Stomach (tissue), 9 donors: ENCODE results near the gene TTC38. TPM values are rescaled to one million over a fixed set of nuclear protein-coding genes. Genes with fewer than 3 reads are reported as not detected.

Experiments
- DNase-seq, 2 donors: peaks; one replicate each; pipeline versions ENCODE4 v3.0.0 to v3.0.0-alpha.2; 2013 to 2019
- H3K27ac ChIP-seq, 5 donors: fragments of 200-600 bp in 4 of 5; sonication (generic) in 4 of 5; one replicate each; pipeline ENCODE4 v1.5.1; 2013 to 2019; ENCODE audit warnings: mild to moderate bottlenecking in 1 of 5, moderate library complexity in 1 of 5
- H3K27me3 ChIP-seq, 3 donors: fragments of 200-600 bp; sonication (generic); one replicate each; pipeline ENCODE4 v1.5.1; 2017 to 2019; ENCODE audit warnings: mixed run types in 1 of 3
- H3K36me3 ChIP-seq, 4 donors: fragments of 200-600 bp; sonication (generic); 1 replicate in 3 of 4; 2 replicates in 1 of 4; pipeline ENCODE4 v1.5.1; 2016 to 2019
- H3K4me1 ChIP-seq, 4 donors: fragments of 200-600 bp; sonication (generic); one replicate each; pipeline ENCODE4 v1.5.1; 2016 to 2019
- H3K4me3 ChIP-seq, 4 donors: fragments of 200-600 bp; sonication (generic) in 3 of 4; one replicate each; pipeline ENCODE4 v1.5.1; 2016 to 2019; ENCODE audit warnings: mild to moderate bottlenecking in 1 of 4
- H3K9me3 ChIP-seq, 4 donors: fragments of 200-600 bp; sonication (generic); one replicate each; pipeline ENCODE4 v1.5.1; 2016 to 2019
- EP300 ChIP-seq: sonication (generic); formaldehyde crosslinking; IDR thresholded peaks from one replicate; pipeline ENCODE4 v1.6.1; 2017; ENCODE audit warnings: antibody characterized with exemption
- POLR2A ChIP-seq, 4 donors: fragments of 450-650 bp; IDR thresholded peaks; one replicate each; pipeline ENCODE4 v1.6.1; 2016; ENCODE audit warnings: antibody characterized with exemption in 4 of 4, control low read depth in 2 of 4, mild to moderate bottlenecking in 1 of 4, moderate library complexity in 1 of 4
- POLR2AphosphoS5 ChIP-seq, 3 donors: sonication (generic); formaldehyde crosslinking; IDR thresholded peaks; one replicate each; pipeline ENCODE4 v1.6.1; 2016; ENCODE audit warnings: antibody characterized with exemption in 3 of 3
- WGBS, 5 donors: extraction: QIAGEN DNeasy Blood & Tissue Kit in 3 of 5; methylation state at CpG; one replicate each; pipeline versions ENCODE4 v1.1.5 to v1.1.7; 2013 to 2018; 5-methylcytosine and 5-hydroxymethylcytosine counted together
- intact Hi-C: fragments of 100-400 bp; cut with DNase I; formaldehyde crosslinking; loops from one replicate; pipeline ENCODE4 v1.15.1; 2023; ENCODE audit warnings: low total_unique reads
- polyA plus RNA-seq, 3 donors: library from polyadenylated mRNA; stranded (reverse); fragments of 200-250 nt; gene quantifications; one replicate each; pipeline ENCODE4 v1.2.3, GENCODE V29; 2013
- total RNA-seq, 5 donors: library from RNA; depleted of rRNA; stranded (reverse); fragments of >200 nt; gene quantifications; one replicate each; pipeline versions ENCODE4 v1.1.0 to v1.2.3, GENCODE V29; 2014 to 2016
- TF ChIP-seq, protein P1 (sequence below), 7 experiments: fragments of 450-650 bp in 4 of 7; fragments of 200-600 bp in 3 of 7; sonication (generic) in 3 of 7; IDR thresholded peaks; one replicate each; pipeline ENCODE4 v1.5.1; 2016 to 2019; ENCODE audit warnings: antibody characterized with exemption in 7 of 7, control low read depth in 2 of 7, mild to moderate bottlenecking in 1 of 7
- donor health status: healthy with polysubstance abuse.
- donor health status: Bipolar disorder and iron deficiency.
- donor health status: healthy.

The TTC38 gene
- total and polyA plus RNA-seq, 8 donors = 20.0 to 411 (median 38.4) TPM

DNA sequence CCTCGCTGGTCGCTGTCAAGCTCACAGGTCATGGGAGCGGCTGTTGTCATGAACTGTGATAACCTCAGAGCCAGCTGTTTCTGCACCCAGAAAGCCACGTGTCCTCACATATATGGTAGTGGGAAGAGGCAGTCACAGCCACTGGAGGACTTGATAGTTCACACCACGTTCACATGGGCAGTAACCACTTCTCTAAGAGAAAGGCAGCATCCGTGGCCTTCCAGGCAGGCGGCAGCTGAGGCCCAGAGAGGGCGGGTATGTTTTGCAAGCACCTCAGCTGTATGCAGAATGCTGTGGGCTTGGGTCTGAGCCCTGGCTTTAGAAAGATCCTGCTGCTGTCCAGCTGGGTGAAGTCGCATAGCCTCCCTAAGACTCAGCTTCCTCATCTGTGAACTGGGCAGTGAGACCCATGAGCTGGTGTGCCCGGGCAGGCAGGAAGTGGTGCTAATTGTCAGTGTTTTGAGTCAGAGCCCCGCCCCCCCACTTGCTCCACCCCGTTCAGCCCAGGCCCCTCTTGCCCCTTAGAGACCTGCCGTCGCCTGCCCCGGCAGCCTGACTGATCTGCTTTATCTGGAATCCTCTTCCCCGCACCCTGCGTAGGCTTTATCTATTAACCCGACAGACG lies 13.3 kb downstream of the TTC38 start:
- H3K27me3 ChIP-seq = no peaks in the 10 kb centered on the region
- TF ChIP-seq POLR2A (IDR thresholded peaks at IDR 0.05) (no peak), POLR2AphosphoS5 (IDR thresholded peaks at IDR 0.05) (no peak), EP300 (no peak)
- TF ChIP-seq, protein P1, sequence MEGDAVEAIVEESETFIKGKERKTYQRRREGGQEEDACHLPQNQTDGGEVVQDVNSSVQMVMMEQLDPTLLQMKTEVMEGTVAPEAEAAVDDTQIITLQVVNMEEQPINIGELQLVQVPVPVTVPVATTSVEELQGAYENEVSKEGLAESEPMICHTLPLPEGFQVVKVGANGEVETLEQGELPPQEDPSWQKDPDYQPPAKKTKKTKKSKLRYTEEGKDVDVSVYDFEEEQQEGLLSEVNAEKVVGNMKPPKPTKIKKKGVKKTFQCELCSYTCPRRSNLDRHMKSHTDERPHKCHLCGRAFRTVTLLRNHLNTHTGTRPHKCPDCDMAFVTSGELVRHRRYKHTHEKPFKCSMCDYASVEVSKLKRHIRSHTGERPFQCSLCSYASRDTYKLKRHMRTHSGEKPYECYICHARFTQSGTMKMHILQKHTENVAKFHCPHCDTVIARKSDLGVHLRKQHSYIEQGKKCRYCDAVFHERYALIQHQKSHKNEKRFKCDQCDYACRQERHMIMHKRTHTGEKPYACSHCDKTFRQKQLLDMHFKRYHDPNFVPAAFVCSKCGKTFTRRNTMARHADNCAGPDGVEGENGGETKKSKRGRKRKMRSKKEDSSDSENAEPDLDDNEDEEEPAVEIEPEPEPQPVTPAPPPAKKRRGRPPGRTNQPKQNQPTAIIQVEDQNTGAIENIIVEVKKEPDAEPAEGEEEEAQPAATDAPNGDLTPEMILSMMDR (IDR thresholded peaks at IDR 0.05) = no peak
- intact Hi-C loops = no loop called here
- H3K9me3 ChIP-seq = no peaks in the 10 kb centered on the region
- peaks cover 0 to 2% (median 0%) of the 10 kb centered on the region in 4 donors for H3K4me1 ChIP-seq
- H3K27ac ChIP-seq = peak overlapping the region in 2 of 5 donors; percentile 14 to 17
- H3K4me3 ChIP-seq = no peak overlapping the region
- peaks cover 87 to 99% (median 98%) of the 10 kb centered on the region in 4 donors for H3K36me3 ChIP-seq
- DNase-seq = no peak
- WGBS, 5 donors = 78 to 87% (median 82%) methylated on average over 18 to 19 of the region's 19 CpGs

DNA sequence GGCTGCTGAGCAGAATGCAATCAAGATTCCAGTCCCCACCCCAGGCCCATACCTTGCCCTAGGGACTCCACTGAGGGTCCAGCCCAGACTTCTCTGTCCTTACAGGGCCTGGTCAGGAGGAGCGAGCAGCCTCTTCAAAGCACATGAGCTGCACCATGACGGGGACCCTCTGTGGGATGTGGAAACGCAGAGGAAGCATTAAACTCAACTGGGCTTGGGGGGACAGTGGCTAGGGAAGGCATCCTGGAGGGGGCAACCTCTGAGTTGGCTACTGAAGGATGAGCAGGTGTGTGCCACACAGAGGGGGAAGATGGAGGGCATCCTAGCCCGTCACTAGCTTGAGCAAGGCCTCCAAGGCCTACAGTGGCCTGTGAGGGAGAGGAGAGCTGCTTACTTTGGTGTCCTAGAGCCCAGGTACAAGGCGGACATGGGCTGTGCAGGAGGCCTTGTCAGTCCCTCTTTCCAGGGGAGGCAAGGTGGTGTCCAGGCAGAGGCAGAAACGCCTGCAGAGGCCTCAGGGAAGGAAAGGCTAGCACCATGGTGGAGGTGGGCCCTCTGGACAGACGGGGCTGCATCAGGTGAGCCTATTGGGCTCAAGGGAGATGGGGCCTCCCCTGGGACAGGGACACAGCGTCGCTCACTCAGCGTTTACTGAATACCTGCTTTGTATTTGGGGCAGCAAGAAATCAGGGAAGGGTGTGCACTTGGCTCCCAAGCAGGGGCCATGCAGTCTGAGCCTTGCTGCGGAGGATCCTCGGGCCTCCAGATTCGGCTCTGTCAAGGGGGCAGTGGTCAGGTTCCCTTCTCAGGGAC lies 14.3 kb downstream of the TTC38 start:
- H3K9me3 ChIP-seq = no peaks in the 10 kb centered on the region
- no peak overlapping the region for H3K27ac ChIP-seq
- peaks cover 0 to 2% (median 1%) of the 10 kb centered on the region in 4 donors for H3K4me1 ChIP-seq
- DNase-seq = no peak
- H3K27me3 ChIP-seq = no peaks in the 10 kb centered on the region
- 89 to 98% (median 97%) methylated on average over 12 to 13 of the region's 13 CpGs for WGBS, 5 donors
- no peak overlapping the region for H3K4me3 ChIP-seq
- intact Hi-C loops = no loop called here
- peaks cover 92 to 100% (median 100%) of the 10 kb centered on the region in 4 donors for H3K36me3 ChIP-seq
- TF ChIP-seq EP300 = no peak
- TF ChIP-seq POLR2A (IDR thresholded peaks at IDR 0.05) = no peak
- TF ChIP-seq, protein P1 (IDR thresholded peaks at IDR 0.05) = no peak
- no peak for TF ChIP-seq POLR2AphosphoS5 (IDR thresholded peaks at IDR 0.05)

DNA sequence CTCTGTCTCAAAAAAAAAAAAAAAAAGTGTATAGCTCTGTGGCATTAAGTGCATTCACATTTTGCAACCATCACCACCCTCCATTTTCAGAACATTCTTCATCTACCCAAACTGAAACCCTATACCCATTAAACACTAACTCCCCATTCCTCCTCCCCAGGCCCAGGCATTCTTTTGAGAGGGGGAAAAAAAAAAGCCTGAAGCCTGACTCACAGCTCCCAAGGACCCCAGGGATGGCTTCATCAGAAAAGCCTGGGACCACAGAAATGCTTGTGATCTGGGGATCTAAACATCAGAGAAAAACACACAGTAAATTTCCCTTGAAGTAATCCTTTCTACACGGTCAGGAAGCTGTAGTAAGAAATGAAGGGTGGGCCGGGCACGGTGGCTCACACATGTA lies 18.2 kb downstream of the TTC38 start:
- Histone ChIP-seq H3K27me3 (no peaks in the 10 kb centered on the region), H3K9me3 (no peaks in the 10 kb centered on the region), H3K4me1 (peaks cover 0 to 18% (median 9%) of the 10 kb centered on the region in 4 donors), H3K36me3 (peaks cover 72 to 100% (median 100%) of the 10 kb centered on the region in 4 donors), H3K4me3 (no peak overlapping the region), H3K27ac (no peak overlapping the region)
- TF ChIP-seq, protein P1 (IDR thresholded peaks at IDR 0.05) = no peak
- TF ChIP-seq POLR2A (IDR thresholded peaks at IDR 0.05) = no peak
- no peak for TF ChIP-seq EP300
- no peak for TF ChIP-seq POLR2AphosphoS5 (IDR thresholded peaks at IDR 0.05)
- no peak for DNase-seq
- intact Hi-C loops = no loop called here
- 92 to 98% (median 95%) methylated on average over 3 of the region's 3 CpGs for WGBS, 5 donors

DNA sequence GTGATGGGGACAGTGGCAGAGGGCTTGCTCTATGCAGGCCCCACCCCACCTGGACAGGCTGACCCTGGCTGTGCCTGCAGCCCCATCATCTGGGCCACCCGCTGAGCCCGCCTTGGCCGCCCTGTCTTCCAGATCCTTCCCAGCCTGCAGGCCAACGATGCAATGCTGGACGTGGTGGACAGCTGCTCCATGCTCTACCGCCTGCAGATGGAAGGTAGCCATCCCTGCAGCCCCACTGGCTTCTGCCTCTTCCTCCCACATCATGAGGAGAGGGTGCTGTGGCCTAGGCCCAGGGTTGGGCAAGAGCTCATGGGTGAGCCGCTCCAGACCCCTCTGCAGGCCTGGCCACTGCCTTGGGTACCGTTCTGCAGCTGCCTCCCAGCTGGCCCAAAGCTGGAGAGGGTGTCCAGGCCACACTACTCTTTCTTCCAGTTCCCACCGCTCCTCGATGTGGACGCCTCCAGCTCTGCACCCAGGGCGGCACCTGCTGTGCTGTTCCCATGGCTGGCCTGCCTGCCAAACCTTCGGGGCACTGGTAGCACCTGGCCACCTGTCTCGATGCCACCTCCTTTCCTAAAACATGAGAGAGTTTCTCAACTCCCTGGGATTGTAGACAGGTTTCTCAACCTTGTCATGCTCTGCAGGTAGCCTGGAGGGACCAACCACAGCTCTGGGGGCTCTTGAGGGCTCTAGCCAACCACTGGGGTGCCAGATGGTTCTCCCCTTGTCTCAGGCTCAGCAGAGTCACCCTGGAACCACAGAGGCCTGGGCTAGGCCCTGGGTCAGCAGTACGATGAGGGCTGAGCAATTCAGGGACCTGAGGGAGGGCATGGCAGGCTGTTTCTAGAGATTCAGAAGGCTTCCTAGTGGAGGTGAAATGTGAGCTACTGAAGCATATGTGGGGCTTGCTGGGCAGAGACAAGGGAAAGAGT lies 19.4 kb downstream of the TTC38 start:
- no peak for DNase-seq
- peak overlapping the region in 3 of 4 donors; percentile 23 to 28 (median 27) for H3K4me3 ChIP-seq
- peaks cover 0 to 12% (median 5%) of the 10 kb centered on the region in 4 donors for H3K9me3 ChIP-seq
- peaks cover 66 to 100% (median 100%) of the 10 kb centered on the region in 4 donors for H3K36me3 ChIP-seq
- peak overlapping the region in 4 of 5 donors; percentile 64 to 75 (median 68) for H3K27ac ChIP-seq
- intact Hi-C loops = no loop called here
- TF ChIP-seq POLR2AphosphoS5 (IDR thresholded peaks at IDR 0.05) = no peak
- no peak for TF ChIP-seq POLR2A (IDR thresholded peaks at IDR 0.05)
- no peak for TF ChIP-seq EP300
- TF ChIP-seq, protein P1 (IDR thresholded peaks at IDR 0.05) = no peak
- H3K27me3 ChIP-seq = no peaks in the 10 kb centered on the region
- H3K4me1 ChIP-seq = peaks cover 0 to 18% (median 9%) of the 10 kb centered on the region in 4 donors
- 88 to 95% (median 90%) methylated on average over 15 of the region's 15 CpGs for WGBS, 5 donors
